Astrocyte (in vitro differentiated cells and primary cell): Measurements from ENCODE around the gene CSGALNACT2. TPM values are rescaled to one million over a fixed set of nuclear protein-coding genes. Genes with fewer than 3 reads are reported as not detected.

Experiments
- DNase-seq: peaks from one replicate; pipeline ENCODE4 v3.0.0-alpha.2; 2010; ENCODE audit warnings: low read depth
- FAIRE-seq: peaks from 2 replicates; lab custom pipeline; 2011; peaks lifted over from hg19 to GRCh38; lab: Jason Lieb, UNC
- H2AFZ ChIP-seq: 2 replicates; pipeline ENCODE4 v1.6.0; 2012; ENCODE audit warnings: low read depth, low read length, inconsistent platforms
- H3K27ac ChIP-seq: 2 replicates; pipeline ENCODE4 v1.5.1; 2011; ENCODE audit warnings: low read depth, low read length, inconsistent platforms
- H3K27me3 ChIP-seq: 2 replicates; pipeline ENCODE4 v1.6.0; 2011; ENCODE audit warnings: low read length, inconsistent platforms; ENCODE audit not compliant: insufficient read depth
- H3K36me3 ChIP-seq: 2 replicates; pipeline ENCODE4 v1.5.1; 2011; ENCODE audit warnings: low read length, inconsistent platforms; ENCODE audit not compliant: insufficient read depth
- H3K4me1 ChIP-seq: 2 replicates; pipeline ENCODE4 v1.5.1; 2011; ENCODE audit warnings: low read length, inconsistent platforms; ENCODE audit not compliant: insufficient read depth
- H3K4me2 ChIP-seq: 2 replicates; pipeline ENCODE4 v1.6.0; 2012; ENCODE audit warnings: low read length, inconsistent platforms
- H3K4me3 ChIP-seq: 2 replicates; pipeline ENCODE4 v1.5.1; 2011; ENCODE audit warnings: low read depth, mild to moderate bottlenecking, low read length, inconsistent platforms; ENCODE audit not compliant: insufficient read depth
- H3K79me2 ChIP-seq: 2 replicates; pipeline ENCODE4 v1.6.0; 2012; ENCODE audit warnings: mild to moderate bottlenecking, low read length, inconsistent platforms; ENCODE audit not compliant: insufficient read depth
- H3K9ac ChIP-seq: 2 replicates; pipeline ENCODE4 v1.6.0; 2012; ENCODE audit warnings: mild to moderate bottlenecking, low read length, inconsistent platforms
- H3K9me3 ChIP-seq: 2 replicates; pipeline ENCODE4 v1.5.1; 2012; ENCODE audit warnings: low read depth, mild to moderate bottlenecking, low read length, inconsistent platforms; ENCODE audit not compliant: insufficient read depth
- H4K20me1 ChIP-seq: 2 replicates; pipeline ENCODE4 v1.6.0; 2012; ENCODE audit warnings: low read length, inconsistent platforms; ENCODE audit not compliant: insufficient read depth
- H3K27ac Mint-ChIP-seq: one replicate; pipeline ENCODE4 v1.8.0; 2021; ENCODE audit warnings: mild to moderate bottlenecking, mixed read lengths; ENCODE audit not compliant: unreplicated experiment
- H3K27me3 Mint-ChIP-seq: one replicate; pipeline ENCODE4 v1.8.0; 2021; ENCODE audit warnings: low read depth, mixed read lengths; ENCODE audit not compliant: unreplicated experiment
- H3K36me3 Mint-ChIP-seq: one replicate; pipeline ENCODE4 v1.8.0; 2021; ENCODE audit warnings: low read depth, mixed read lengths; ENCODE audit not compliant: unreplicated experiment
- H3K4me1 Mint-ChIP-seq: one replicate; pipeline ENCODE4 v1.8.0; 2021; ENCODE audit warnings: low read depth, mixed read lengths; ENCODE audit not compliant: unreplicated experiment
- H3K4me3 Mint-ChIP-seq: one replicate; pipeline ENCODE4 v1.8.0; 2021; ENCODE audit warnings: mild to moderate bottlenecking, moderate library complexity, mixed read lengths; ENCODE audit not compliant: unreplicated experiment
- H3K9me3 Mint-ChIP-seq: one replicate; pipeline ENCODE4 v1.8.0; 2021; ENCODE audit warnings: mild to moderate bottlenecking, mixed read lengths; ENCODE audit not compliant: unreplicated experiment
- EZH2 ChIP-seq: IDR thresholded peaks from 2 replicates; pipeline ENCODE4 v1.6.1; 2012; ENCODE audit warnings: mild to moderate bottlenecking, low read length, inconsistent platforms; ENCODE audit not compliant: insufficient read depth
- total RNA-seq: library from RNA; stranded (reverse); gene quantifications from 2 replicates; pipeline ENCODE4 v1.2.1, GENCODE V29; 2021
- TF ChIP-seq, protein P1 (sequence below): IDR thresholded peaks from 2 replicates; pipeline ENCODE4 v1.5.1; 2011; ENCODE audit warnings: low read depth, mild to moderate bottlenecking, inconsistent platforms, low read length, moderate library complexity; ENCODE audit not compliant: insufficient read depth

CSGALNACT2 gene
- total RNA-seq, 1 donor from 2014 or later, result 28.5 TPM

DNA sequence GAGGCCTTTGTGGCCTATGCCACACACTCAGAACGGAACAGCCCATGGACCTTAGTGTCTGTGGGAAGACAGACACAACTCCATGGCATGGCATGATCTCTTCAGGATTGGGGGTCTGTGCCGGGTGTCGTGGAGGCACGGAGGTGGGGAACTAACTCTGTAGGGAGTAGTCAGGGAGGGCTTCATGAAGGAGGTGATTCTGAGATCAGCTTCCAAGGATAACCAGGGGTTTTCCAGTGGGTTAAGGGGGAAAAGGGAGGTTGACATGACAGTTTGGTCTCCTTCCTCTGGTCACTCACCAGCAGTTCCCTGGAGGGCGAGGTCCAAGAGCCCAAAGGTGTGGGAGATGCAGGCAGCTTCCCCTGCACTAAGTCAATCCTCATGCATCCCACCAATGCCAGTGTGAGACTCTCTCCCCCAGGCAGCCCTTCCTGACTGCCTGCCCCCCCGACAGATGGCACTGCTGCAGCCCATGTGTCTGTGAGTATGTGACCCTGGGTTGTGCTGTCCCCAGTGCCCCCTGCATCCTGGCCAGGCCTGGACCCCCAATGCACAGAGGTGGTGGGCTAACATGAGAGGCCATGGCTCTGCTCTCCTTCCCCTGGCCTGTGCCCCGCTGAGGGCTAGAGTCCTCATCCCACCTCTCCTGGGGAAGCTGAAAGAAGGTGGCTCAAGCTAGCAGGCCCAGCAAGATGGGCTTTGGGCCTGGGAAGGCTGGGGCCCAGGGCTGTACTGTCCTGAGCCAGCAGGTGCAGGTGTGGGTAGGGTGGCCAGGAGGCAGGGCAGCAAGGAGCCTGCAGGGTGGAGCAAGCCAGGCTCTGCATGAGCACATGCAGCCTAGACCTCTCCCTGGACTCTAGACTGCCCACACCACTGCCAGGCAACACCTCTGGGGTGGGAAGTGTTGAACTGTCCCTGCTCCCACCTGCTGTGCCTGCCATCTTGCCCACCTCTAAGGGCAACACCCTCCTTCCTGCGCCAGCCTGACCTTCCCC, 88.9 kb downstream of the CSGALNACT2 start:
- Mint-ChIP-seq H3K4me3 (no peak overlapping the region), H3K27ac (peak overlapping the region; percentile 41), H3K27me3 (peaks cover 68% of the 10 kb centered on the region), H3K36me3 (peaks cover 4% of the 10 kb centered on the region), H3K4me1 (peaks cover 2% of the 10 kb centered on the region), H3K9me3 (peaks cover 4% of the 10 kb centered on the region)
- no peak for TF ChIP-seq EZH2
- TF ChIP-seq, protein P1, sequence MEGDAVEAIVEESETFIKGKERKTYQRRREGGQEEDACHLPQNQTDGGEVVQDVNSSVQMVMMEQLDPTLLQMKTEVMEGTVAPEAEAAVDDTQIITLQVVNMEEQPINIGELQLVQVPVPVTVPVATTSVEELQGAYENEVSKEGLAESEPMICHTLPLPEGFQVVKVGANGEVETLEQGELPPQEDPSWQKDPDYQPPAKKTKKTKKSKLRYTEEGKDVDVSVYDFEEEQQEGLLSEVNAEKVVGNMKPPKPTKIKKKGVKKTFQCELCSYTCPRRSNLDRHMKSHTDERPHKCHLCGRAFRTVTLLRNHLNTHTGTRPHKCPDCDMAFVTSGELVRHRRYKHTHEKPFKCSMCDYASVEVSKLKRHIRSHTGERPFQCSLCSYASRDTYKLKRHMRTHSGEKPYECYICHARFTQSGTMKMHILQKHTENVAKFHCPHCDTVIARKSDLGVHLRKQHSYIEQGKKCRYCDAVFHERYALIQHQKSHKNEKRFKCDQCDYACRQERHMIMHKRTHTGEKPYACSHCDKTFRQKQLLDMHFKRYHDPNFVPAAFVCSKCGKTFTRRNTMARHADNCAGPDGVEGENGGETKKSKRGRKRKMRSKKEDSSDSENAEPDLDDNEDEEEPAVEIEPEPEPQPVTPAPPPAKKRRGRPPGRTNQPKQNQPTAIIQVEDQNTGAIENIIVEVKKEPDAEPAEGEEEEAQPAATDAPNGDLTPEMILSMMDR, result no peak
- H3K4me2 ChIP-seq, result no peak overlapping the region
- no peak overlapping the region for H2AFZ ChIP-seq
- H3K4me3 ChIP-seq, result no peak overlapping the region
- H3K27ac ChIP-seq, result no peak overlapping the region
- H3K9me3 ChIP-seq, result no peaks in the 10 kb centered on the region
- FAIRE-seq (no peak), DNase-seq (no peak)
- H3K4me1 ChIP-seq, result no peaks in the 10 kb centered on the region
- no peaks in the 10 kb centered on the region for H3K79me2 ChIP-seq
- no peaks in the 10 kb centered on the region for H4K20me1 ChIP-seq
- peaks cover 39% of the 10 kb centered on the region for H3K27me3 ChIP-seq
- no peak overlapping the region for H3K9ac ChIP-seq
- no peaks in the 10 kb centered on the region for H3K36me3 ChIP-seq

DNA sequence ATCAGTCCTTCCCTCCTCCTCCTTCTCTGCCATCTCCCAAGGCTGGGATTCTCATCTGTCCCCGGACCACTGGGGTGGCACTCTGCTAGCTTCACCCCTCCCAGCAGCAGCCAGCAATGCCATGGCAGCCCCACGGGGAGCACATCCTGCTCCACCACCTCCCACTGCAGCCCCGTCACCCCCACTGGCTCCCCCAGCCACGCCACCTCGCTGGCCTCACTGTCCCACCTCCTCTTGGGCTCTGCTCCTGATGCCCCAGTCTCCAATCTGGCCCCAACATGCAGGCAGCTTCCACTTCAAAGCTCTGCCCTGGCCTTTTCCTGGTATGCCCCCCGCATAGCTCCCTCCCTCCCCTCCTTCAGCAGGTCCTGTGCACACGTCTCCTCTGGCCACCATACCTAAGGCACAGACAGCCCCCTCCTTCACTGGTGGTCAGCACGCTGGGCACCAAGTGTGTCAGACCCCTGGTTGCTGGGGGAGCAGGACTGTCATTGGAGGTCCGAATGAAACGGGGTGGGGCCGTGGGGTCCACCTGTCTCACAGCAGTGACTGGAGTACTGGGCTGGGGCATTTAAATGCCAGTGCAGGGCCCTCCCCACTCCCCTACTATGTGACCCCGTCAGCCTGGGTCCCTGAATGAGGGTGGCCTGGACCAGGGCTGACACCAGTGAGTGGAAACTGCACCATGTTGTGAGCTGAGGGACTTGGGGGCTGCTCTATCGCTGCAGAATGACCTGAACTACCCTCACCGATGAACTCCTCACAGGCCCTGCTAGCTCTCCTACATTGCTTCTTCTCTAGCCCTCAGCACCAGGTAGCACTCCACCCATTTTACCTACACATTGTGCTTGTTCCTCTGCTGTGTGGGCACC, 89.9 kb downstream of the CSGALNACT2 start:
- TF ChIP-seq, protein P1, result no peak
- no peak for TF ChIP-seq EZH2
- Mint-ChIP-seq H3K27me3 (peaks cover 67% of the 10 kb centered on the region), H3K9me3 (peaks cover 7% of the 10 kb centered on the region), H3K36me3 (peaks cover 4% of the 10 kb centered on the region), H3K4me1 (peaks cover 2% of the 10 kb centered on the region), H3K27ac (no peak overlapping the region), H3K4me3 (no peak overlapping the region)
- H3K4me2 ChIP-seq, result peak overlapping the region; percentile 36
- H3K27me3 ChIP-seq, result peaks cover 39% of the 10 kb centered on the region
- no peaks in the 10 kb centered on the region for H3K9me3 ChIP-seq
- H3K4me3 ChIP-seq, result no peak overlapping the region
- FAIRE-seq (no peak), DNase-seq (no peak)
- H4K20me1 ChIP-seq, result no peaks in the 10 kb centered on the region
- no peak overlapping the region for H2AFZ ChIP-seq
- no peaks in the 10 kb centered on the region for H3K79me2 ChIP-seq
- no peak overlapping the region for H3K27ac ChIP-seq
- no peaks in the 10 kb centered on the region for H3K36me3 ChIP-seq
- no peaks in the 10 kb centered on the region for H3K4me1 ChIP-seq
- no peak overlapping the region for H3K9ac ChIP-seq
